Glomerular visceral epithelial cell (primary cell): ENCODE measurements around the gene IGF2BP2.
"Not testable (repeated sequence)": the region's sequence is repeated elsewhere in the genome, so short reads cannot be mapped to it uniquely, and the experiment has no call there.

ENCODE experiments used
- DNase-seq: peaks from one replicate; pipeline ENCODE4 v3.0.0-alpha.2; 2016; ENCODE audit errors: extremely low spot score

Gene IGF2BP2

GRCh38 chr3:185640308-185640707 is 184.5 kb downstream of the IGF2BP2 start:
- DNase-seq = no peak

GRCh38 chr3:185639632-185640206 is 185.1 kb downstream of the IGF2BP2 start:
- DNase-seq = no peak

- not testable (repeated sequence) for DNase-seq
These were observed 186.2 kb downstream of the IGF2BP2 start for GRCh38 chr3:185638651-185639050.

DNA sequence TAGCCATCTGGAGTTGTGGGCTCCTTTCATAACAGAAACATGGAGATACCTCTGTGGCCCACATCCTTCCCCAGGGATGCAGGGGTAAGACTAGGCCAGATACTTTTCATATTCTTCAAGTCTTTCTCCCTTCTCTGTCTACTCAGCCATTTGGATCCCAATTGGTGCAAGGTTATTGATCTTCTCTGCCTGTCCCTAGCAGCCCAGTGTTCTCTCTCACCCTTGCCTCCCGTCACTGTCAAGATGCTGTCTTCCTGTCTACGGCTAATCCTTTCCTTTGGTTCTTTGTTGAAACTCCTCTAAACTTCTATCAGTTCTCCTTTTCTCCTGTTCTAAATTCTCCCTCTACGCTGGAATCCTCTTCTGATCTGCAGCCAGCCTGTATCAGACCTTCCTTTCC is 187.5 kb downstream of the IGF2BP2 start:
- DNase-seq = no peak

- DNase-seq = no peak
These were observed 191.8 kb downstream of the IGF2BP2 start for GRCh38 chr3:185632996-185633395.

DNA sequence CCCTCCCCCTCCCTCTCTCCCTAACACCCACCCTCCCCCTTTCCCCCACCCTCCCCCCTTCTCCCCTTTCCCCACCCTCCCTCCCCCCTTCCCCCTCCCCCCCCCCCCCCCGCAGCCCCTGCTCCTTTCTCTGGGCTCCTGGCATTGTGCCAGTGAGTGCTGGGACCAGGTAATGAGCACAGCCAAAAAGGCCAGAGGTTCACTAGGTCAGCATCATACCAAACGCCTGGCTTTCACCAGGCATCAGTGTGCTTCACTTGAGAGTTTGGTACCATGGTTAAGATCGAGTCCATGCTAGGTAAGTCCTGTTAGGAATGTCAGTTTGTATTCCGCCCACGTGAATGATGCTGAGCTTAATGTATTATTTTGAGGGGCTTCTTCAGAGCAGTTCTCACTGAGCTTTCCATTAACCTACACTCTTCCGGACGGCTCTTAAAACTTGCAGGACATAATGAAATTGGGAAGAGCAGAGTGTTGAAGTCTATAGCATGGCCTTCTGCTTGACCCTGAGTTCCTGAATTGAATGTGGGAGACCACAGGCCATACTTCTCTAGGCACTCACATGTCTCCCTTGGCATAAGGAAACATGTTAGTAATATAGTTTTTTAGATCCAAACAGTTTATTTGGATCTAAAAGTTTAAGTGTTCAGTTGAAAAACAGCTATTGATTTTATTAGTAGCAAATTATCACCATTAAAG is 193.2 kb downstream of the IGF2BP2 start:
- no peak for DNase-seq

- no peak for DNase-seq
These were observed 193.7 kb downstream of the IGF2BP2 start for GRCh38 chr3:185631108-185631507.

DNA sequence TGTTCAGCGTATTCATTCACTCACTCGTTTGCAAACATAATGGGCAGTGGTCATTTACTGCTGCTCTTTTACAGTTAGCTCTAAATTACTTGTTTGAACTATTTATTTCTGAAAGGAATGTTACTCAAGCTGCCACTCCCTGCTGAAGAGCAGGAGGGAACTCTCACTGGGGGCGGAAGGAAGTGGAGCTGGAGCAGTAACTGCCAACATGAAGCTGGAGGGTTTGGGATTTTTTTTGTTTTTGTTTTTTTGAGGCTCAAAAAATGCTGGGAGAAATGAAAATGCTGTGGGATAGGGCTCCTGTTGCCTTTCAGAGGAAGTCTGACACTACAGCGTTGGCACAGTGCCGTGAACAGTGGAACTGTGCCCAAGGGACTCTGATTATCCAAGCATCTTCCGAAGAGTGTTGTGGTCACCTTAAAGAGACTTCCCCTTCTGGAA is 194.6 kb downstream of the IGF2BP2 start:
- no peak for DNase-seq

DNA sequence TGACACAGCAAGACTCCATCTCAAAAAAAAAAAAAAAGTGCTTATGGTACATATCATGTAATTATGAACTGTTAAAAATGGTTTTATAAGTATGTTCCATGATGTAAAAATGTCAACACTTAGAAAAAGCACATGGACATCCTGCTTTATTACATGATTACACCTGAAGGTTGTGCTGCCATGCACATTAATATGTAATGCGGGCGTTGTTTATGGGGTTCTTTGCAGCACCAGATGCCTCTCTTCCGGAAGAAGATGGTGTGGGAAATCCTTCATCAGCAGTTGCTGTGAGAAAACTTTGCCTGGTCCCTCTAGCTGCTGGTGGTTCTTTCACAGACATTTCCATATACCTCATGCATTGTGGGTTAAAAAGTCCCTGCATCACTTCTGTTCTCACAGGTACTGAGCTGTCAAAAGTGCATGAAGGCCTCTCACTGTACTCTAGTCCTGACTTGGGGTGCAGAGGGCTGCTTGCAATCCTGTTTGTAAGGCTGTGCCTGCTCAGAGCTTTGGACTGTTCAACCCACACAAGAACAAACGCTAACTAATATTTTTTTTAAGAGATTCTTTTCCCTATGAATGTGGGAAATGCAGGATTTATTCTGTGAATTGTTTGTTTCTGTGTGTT is 195.2 kb downstream of the IGF2BP2 start:
- no peak for DNase-seq

GRCh38 chr3:185625784-185626183 is 199.1 kb downstream of the IGF2BP2 start:
- no peak for DNase-seq

DNA sequence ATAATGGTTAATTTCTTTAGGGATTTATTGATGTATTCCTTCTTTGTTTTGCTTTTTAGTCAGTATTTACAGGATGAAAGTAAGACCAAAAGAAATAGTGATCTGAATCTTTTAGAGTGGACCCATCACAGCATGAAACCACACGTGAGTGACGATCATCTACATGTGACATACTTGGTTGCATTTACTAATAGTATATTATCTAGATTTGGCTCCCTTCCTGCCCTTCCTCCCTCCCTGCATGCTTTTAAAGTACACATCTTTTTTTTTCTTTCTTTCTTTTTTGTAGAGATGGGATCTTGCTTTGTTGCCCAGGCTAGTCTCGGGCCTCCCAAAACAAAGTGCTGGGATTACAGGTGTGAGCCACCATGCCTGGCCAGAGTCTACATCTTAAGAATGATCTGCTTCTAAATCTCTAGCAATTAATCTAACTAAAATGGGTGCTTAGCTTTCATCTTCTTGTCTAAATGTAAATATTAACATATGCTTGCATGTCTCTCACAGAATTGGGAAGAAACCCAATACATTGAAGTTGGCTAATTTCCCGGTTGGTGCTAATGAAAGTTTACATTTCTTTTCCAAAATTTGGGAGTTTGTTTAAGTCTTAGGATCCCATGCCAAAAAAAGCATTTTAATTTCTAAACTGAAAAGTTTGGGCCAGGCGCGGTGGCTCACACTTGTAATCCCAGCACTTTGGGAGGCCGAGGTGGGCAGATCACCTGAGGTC is 200.7 kb downstream of the IGF2BP2 start:
- no peak for DNase-seq

GRCh38 chr3:185613016-185613415 is 211.8 kb downstream of the IGF2BP2 start:
- no peak for DNase-seq

DNA sequence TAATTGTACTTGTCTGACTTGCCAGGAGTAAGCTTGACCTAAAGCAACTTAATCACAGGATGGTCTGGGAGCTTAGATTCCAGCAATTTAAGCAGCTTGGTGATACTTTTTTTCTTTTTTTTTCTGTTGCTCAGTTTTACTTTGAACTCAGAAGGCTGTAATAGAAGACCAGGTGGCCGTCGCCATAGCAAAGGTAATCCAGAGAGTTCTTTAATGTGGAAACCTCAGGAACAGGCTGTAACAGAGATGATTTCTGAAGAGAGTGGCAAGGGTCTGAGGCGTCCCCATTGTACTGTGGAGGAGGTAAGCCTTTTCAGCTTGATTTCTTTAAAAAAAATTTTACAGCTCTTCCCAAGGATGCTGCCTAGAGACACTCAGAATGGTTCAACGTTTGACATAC is 218.6 kb downstream of the IGF2BP2 start:
- DNase-seq = no peak

DNA sequence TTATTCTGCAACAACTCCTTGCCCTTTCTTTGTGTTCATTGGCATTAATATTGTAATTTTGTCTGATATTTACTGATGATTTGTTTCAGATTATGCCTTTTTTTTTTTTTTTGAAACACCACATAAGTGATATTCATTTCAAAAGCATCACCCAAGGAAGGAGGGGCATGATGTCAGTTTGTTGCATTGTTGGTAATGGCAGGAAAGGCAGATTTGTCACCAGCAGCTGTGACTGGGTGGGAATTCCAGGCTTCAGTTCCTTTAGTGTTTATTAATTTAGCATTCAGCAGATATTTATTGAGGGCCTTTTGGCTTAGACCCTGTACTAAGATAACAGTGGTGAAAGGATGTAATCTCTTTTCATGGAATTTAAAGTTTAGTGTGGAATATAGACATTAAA is 219.3 kb downstream of the IGF2BP2 start:
- no peak for DNase-seq

- DNase-seq = no peak
These were observed 229.3 kb downstream of the IGF2BP2 start for GRCh38 chr3:185595526-185595925.

DNA sequence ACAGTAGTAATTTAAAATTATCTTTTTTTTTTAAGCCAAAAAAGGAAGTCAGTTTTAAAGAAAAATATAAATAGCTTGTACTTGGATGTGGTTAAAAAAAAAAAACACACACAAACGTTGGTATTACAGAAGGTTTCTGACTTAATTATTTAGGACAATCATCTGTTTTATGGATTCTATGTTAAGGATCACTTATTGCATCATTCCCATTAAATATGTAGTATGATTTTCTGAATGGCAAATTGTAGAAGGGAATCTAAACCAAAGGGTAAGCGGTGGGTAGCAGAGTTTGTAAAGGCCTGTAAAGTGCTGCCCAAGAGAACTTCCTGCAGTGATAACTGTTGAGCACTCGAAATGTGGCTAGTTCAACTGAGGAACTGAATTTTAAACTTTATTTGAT is 230.8 kb downstream of the IGF2BP2 start:
- DNase-seq = no peak
